Posterior vena cava (tissue), 2 donors: ENCODE results near the gene TDRD3. TPM values are rescaled to one million over a fixed set of nuclear protein-coding genes. Genes with fewer than 3 reads are reported as not detected.

Experiments used
- DNase-seq: peaks from one replicate; pipeline ENCODE4 v3.0.0-alpha.2; 2020; ENCODE audit warnings: low spot score
- intact Hi-C, 2 donors: fragments of 100-400 bp; cut with DNase I; formaldehyde crosslinking; loops; one replicate each; pipeline versions ENCODE4 v1.14.1 to v1.14.2; 2022 to 2023
- total RNA-seq, 2 donors: library from RNA; stranded (reverse); fragmentation: NEBNext Ultra II Directional; extraction: Animal tissue kit (Norgen Biotek cat#: 25700); gene quantifications; one replicate each; pipeline ENCODE4 v1.2.1, GENCODE V29; 2021
- donor health status: DM: yes; HTN: yes; CAD: no.
- donor health status: DM: yes; HTN: yes; CAD: no.

TDRD3 gene
- total RNA-seq, 2 donors from 2014 or later: 31.9 to 32.3 TPM

GRCh38 chr13:60538566-60538965 is 141.5 kb downstream of the TDRD3 start:
- no peak for DNase-seq
- intact Hi-C loops: no loop called here

GRCh38 chr13:60540276-60540675 is 143.3 kb downstream of the TDRD3 start:
- intact Hi-C loops: no loop called here
- DNase-seq: no peak

- DNase-seq: no peak
- intact Hi-C loops: no loop called here
Observed at GRCh38 chr13:60562096-60562780, 165.2 kb downstream of the TDRD3 start.

- DNase-seq: no peak
- intact Hi-C loops: no loop called here
Observed at GRCh38 chr13:60571571-60571970, 174.6 kb downstream of the TDRD3 start.

GRCh38 chr13:60572003-60572798 is 175.2 kb downstream of the TDRD3 start:
- DNase-seq: no peak
- intact Hi-C loops: no loop called here

GRCh38 chr13:60572855-60573254 is 175.8 kb downstream of the TDRD3 start:
- intact Hi-C loops: no loop called here
- DNase-seq: no peak

- intact Hi-C loops: loop anchor here in 1 of 2 donors (2.0 kb wide), 1 partner anchor 24 kb away; no protein-coding TSS in a partner anchor
- DNase-seq: no peak
Observed at GRCh38 chr13:60574735-60575134, 177.7 kb downstream of the TDRD3 start.

- DNase-seq: no peak
- intact Hi-C loops: loop anchor here in 1 of 2 donors (2.0 kb wide), 1 partner anchor 24 kb away; no protein-coding TSS in a partner anchor
Observed at GRCh38 chr13:60575142-60575541, 178.1 kb downstream of the TDRD3 start.

- DNase-seq: no peak
- intact Hi-C loops: no loop called here
Observed at GRCh38 chr13:60577761-60578160, 180.7 kb downstream of the TDRD3 start.

GRCh38 chr13:60583196-60583888 is 186.3 kb downstream of the TDRD3 start:
- DNase-seq: no peak
- intact Hi-C loops: no loop called here

GRCh38 chr13:60583911-60584753 is 187.1 kb downstream of the TDRD3 start:
- no peak for DNase-seq

GRCh38 chr13:60584976-60585375 is 188.0 kb downstream of the TDRD3 start:
- intact Hi-C loops: no loop called here
- DNase-seq: no peak

More at GRCh38 chr13:60583911-60584753, 187.1 kb downstream of the TDRD3 start:
- intact Hi-C loops: no loop called here

- DNase-seq: no peak
- intact Hi-C loops: no loop called here
Observed at GRCh38 chr13:60590800-60591747, 194.1 kb downstream of the TDRD3 start.

GRCh38 chr13:60603049-60603448 is 206.0 kb downstream of the TDRD3 start:
- intact Hi-C loops: no loop called here
- DNase-seq: no peak

GRCh38 chr13:60604058-60604457 is 207.0 kb downstream of the TDRD3 start:
- intact Hi-C loops: no loop called here
- DNase-seq: no peak

- intact Hi-C loops: no loop called here
- no peak for DNase-seq
Observed at GRCh38 chr13:60608954-60609353, 211.9 kb downstream of the TDRD3 start.

- no peak for DNase-seq
- intact Hi-C loops: no loop called here
Observed at GRCh38 chr13:60611523-60611922, 214.5 kb downstream of the TDRD3 start.

- DNase-seq: no peak
- intact Hi-C loops: no loop called here
Observed at GRCh38 chr13:60612593-60612992, 215.6 kb downstream of the TDRD3 start.
